ENCODE measurements around the gene PTEN.

GRCh38 chr10:87842220-87842641, 21.2 kb upstream of the PTEN start:
- TF ChIP-seq KLF16 (IDR thresholded peaks at IDR 0.05) (no peak), SIRT6 (IDR thresholded peaks at IDR 0.05; ENCODE audit: low read depth, low read length) (no peak), EZH2 (IDR thresholded peaks at IDR 0.05; ENCODE audit: borderline replicate concordance, low read depth, low read length) (no peak), CTCF (IDR thresholded peaks at IDR 0.05 in 2 of 3, conservative IDR thresholded peaks at IDR 0.05 in 1 of 3; ENCODE audit: insufficient read depth in 2 of 3, low read depth in 1 of 3, low read length in 3 of 3) (no peak), RERE (CRISPR knock-in tag; IDR thresholded peaks at IDR 0.05; ENCODE audit: borderline replicate concordance) (no peak), CBX3 (IDR thresholded peaks at IDR 0.05; ENCODE audit: borderline replicate concordance in 1 of 2, low read length in 2 of 2) (no peak), MAFG (tag; conservative IDR thresholded peaks at IDR 0.05) (no peak), TEAD2 (tag; IDR thresholded peaks at IDR 0.05) (no peak), CHD2 (IDR thresholded peaks at IDR 0.05; ENCODE audit: low read depth, low read length) (no peak), FOXA1 (IDR thresholded peaks at IDR 0.05; ENCODE audit: borderline replicate concordance) (no peak), NR2C1 (IDR thresholded peaks at IDR 0.05) (no peak), NR2C1 (tag; IDR thresholded peaks at IDR 0.05) (no peak), ELF4 (CRISPR knock-in tag; IDR thresholded peaks at IDR 0.05) (no peak)

Measured in K562 (cell line).